HepG2 (cell line): ENCODE results near the gene CROT. TPM values are rescaled to one million over a fixed set of nuclear protein-coding genes. Genes with fewer than 3 reads are reported as not detected.
A peak's percentile ranks its signal among the peaks of the same experiment; 100 is the strongest.

Source experiments
- EP300 ChIP-seq, 3 experiments: sonication (generic) in 1 of 3; formaldehyde crosslinking in 1 of 3; IDR thresholded peaks; 2 replicates each; pipeline versions ENCODE4 v1.5.1 to v1.6.1; 2011 to 2020; ENCODE audit warnings: low read depth in 2 of 3, low read length in 2 of 3, borderline replicate concordance in 1 of 3, improper control_type of control experiment in 1 of 3, mild to moderate bottlenecking in 1 of 3, missing genetic modification reagents in 1 of 3, moderate library complexity in 1 of 3
- FOXA3 ChIP-seq: IDR thresholded peaks from 2 replicates; pipeline ENCODE4 v1.6.1; 2016; ENCODE audit warnings: missing genetic modification reagents, missing compliant biosample characterization
- MIXL1 ChIP-seq: IDR thresholded peaks from 2 replicates; pipeline ENCODE4 v1.6.1; 2016
- polyA plus RNA-seq, 8 experiments: library from polyadenylated mRNA; depleted of rRNA in 3 of 8; stranded (reverse) in 7 of 8; unstranded in 1 of 8; fragments of >200 nt; fragmentation: Illumina TruSeq in 4 of 8; extraction: Trizol in 4 of 8; gene quantifications; 2 replicates each; pipeline versions ENCODE4 v1.2.1 to v1.2.3, GENCODE V29; 2011 to 2016; ENCODE audit warnings: low read depth in 4 of 8, missing spikeins in 1 of 8, mixed read lengths in 1 of 8; ENCODE audit not compliant: insufficient read depth in 1 of 8
- total RNA-seq, 5 experiments: library from RNA; depleted of rRNA; stranded (reverse); fragments of >200 nt; fragmentation: Illumina TruSeq; extraction: Trizol; gene quantifications; 2 replicates each; pipeline ENCODE4 v1.2.3, GENCODE V29; 2016; ENCODE audit warnings: low read depth in 1 of 5
- TF ChIP-seq, protein P1 (sequence below): sonication (generic); formaldehyde crosslinking; IDR thresholded peaks from 2 replicates; pipeline ENCODE4 v1.4.0; 2020; ENCODE audit warnings: missing genetic modification reagents
- TF ChIP-seq, protein P2 (sequence below): IDR thresholded peaks from 2 replicates; pipeline ENCODE4 v1.6.1; 2016; ENCODE audit warnings: mild to moderate bottlenecking
- TF ChIP-seq, protein P3 (sequence below), 2 experiments: sonication (generic) in 1 of 2; formaldehyde crosslinking in 1 of 2; IDR thresholded peaks; 2 replicates each; pipeline versions ENCODE4 v1.4.0 to v1.6.1; 2016 to 2020; ENCODE audit warnings: borderline replicate concordance in 1 of 2, low read depth in 1 of 2, mild to moderate bottlenecking in 1 of 2, missing genetic modification reagents in 1 of 2

Gene CROT
- total and polyA plus RNA-seq, 2 of the 13 experiments (the other 11 are each of a cell fraction or from before 2014, with no cell fraction given), result 5.0 to 13.7 TPM

DNA sequence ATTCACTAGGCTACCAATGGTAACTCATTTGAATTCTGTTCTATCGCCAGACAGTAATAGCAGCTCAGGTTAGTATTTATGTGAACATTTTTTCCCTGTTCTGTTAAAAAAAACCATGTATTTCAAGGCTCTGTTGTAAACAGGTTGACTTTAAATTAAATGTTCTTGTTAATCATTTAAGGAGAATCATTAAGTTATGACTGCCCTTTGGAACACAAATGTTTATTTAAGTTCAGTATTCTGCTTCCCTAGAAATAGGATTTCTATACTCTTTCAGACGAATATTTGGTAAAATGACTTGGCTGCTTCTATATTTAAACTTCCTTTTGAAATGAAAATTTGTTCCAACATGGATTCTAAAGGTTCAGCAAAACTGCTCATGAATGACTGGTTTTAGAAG lies 13.1 kb upstream of the CROT start (continued):
- TF ChIP-seq, protein P1, sequence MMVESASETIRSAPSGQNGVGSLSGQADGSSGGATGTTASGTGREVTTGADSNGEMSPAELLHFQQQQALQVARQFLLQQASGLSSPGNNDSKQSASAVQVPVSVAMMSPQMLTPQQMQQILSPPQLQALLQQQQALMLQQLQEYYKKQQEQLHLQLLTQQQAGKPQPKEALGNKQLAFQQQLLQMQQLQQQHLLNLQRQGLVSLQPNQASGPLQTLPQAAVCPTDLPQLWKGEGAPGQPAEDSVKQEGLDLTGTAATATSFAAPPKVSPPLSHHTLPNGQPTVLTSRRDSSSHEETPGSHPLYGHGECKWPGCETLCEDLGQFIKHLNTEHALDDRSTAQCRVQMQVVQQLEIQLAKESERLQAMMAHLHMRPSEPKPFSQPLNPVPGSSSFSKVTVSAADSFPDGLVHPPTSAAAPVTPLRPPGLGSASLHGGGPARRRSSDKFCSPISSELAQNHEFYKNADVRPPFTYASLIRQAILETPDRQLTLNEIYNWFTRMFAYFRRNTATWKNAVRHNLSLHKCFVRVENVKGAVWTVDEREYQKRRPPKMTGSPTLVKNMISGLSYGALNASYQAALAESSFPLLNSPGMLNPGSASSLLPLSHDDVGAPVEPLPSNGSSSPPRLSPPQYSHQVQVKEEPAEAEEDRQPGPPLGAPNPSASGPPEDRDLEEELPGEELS (CRISPR knock-in tag), result no peak
- peak in 1 of 2 experiments; percentile 21; a peak in 1 of 4 replicates for TF ChIP-seq EP300 (IDR thresholded peaks at IDR 0.05; ENCODE audit: low read depth in 2 of 2, low read length in 2 of 2)
- TF ChIP-seq EP300 (CRISPR knock-in tag; IDR thresholded peaks at IDR 0.05; ENCODE audit: borderline replicate concordance), result no peak
- TF ChIP-seq, protein P2, sequence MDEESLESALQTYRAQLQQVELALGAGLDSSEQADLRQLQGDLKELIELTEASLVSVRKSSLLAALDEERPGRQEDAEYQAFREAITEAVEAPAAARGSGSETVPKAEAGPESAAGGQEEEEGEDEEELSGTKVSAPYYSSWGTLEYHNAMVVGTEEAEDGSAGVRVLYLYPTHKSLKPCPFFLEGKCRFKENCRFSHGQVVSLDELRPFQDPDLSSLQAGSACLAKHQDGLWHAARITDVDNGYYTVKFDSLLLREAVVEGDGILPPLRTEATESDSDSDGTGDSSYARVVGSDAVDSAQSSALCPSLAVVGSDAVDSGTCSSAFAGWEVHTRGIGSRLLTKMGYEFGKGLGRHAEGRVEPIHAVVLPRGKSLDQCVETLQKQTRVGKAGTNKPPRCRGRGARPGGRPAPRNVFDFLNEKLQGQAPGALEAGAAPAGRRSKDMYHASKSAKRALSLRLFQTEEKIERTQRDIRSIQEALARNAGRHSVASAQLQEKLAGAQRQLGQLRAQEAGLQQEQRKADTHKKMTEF (CRISPR knock-in tag), result 0 out of 2 replicates have a peak, but pooled peaks have one; percentile 18
- TF ChIP-seq, protein P3, sequence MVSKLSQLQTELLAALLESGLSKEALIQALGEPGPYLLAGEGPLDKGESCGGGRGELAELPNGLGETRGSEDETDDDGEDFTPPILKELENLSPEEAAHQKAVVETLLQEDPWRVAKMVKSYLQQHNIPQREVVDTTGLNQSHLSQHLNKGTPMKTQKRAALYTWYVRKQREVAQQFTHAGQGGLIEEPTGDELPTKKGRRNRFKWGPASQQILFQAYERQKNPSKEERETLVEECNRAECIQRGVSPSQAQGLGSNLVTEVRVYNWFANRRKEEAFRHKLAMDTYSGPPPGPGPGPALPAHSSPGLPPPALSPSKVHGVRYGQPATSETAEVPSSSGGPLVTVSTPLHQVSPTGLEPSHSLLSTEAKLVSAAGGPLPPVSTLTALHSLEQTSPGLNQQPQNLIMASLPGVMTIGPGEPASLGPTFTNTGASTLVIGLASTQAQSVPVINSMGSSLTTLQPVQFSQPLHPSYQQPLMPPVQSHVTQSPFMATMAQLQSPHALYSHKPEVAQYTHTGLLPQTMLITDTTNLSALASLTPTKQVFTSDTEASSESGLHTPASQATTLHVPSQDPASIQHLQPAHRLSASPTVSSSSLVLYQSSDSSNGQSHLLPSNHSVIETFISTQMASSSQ (IDR thresholded peaks at IDR 0.05; ENCODE audit: low read depth), result peak; percentile 50; the same call in 1 of the 2 replicates
- TF ChIP-seq, protein P3 (CRISPR knock-in tag; IDR thresholded peaks at IDR 0.05; ENCODE audit: borderline replicate concordance), result no peak
- TF ChIP-seq FOXA3 (CRISPR knock-in tag), result peak; percentile 38; the same call in 1 of the 2 replicates
- TF ChIP-seq MIXL1 (CRISPR knock-in tag), result 0 out of 2 replicates have a peak, but pooled peaks have one; percentile 30
